ENCODE data around the gene RNF223.

DNA sequence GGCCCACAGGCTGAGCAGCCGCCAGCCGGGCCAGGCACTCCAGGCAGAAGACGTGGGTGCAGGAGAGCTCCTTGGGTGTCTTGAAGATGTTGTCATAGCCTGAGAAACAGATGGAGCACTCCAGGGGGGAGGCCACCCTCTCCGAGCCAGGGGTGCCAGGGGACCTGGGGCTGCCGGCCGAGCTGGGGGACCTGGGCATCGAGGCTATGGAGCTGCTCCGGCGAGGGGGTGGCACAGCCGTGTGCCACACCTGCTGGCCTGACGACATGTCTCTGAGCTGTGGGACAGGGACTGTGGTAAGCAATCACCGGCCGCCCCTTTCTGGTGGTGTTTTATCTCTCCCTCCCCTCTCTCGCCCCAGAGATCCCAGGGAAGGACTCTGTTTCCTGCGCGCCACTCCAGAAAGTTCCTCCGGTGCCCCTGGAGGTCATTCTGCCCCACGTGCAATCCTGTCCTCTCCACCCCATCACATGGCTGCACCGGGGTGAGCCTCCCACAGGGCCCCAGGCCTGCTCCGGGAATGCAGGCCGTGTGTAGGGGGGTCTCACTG, 1.7 kb downstream of the RNF223 start:
- TF ChIP-seq ELF4 (IDR thresholded peaks at IDR 0.05) (no peak), SUZ12 (IDR thresholded peaks at IDR 0.05) (no peak), TARDBP (IDR thresholded peaks at IDR 0.05) (no peak), NFRKB (IDR thresholded peaks at IDR 0.05) (no peak), HDGF (IDR thresholded peaks at IDR 0.05; ENCODE audit: borderline replicate concordance) (no peak), FOXM1 (IDR thresholded peaks at IDR 0.05; ENCODE audit: borderline replicate concordance) (no peak)

Measured in HEK293T (cell line).